ENCODE data around the gene OR8D2. TPM values are rescaled to one million over a fixed set of nuclear protein-coding genes. Genes with fewer than 3 reads are reported as not detected.

The OR8D2 gene, protein sequence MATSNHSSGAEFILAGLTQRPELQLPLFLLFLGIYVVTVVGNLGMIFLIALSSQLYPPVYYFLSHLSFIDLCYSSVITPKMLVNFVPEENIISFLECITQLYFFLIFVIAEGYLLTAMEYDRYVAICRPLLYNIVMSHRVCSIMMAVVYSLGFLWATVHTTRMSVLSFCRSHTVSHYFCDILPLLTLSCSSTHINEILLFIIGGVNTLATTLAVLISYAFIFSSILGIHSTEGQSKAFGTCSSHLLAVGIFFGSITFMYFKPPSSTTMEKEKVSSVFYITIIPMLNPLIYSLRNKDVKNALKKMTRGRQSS
- not detected in 2 replicates for total RNA-seq

GRCh38 chr11:124320097-124320496, at the start of gene OR8D2:
TSS of gene OR8D2 (minus strand) at chr11:124320197. CDS start at chr11:124320197, 0 bp downstream.

DNA sequence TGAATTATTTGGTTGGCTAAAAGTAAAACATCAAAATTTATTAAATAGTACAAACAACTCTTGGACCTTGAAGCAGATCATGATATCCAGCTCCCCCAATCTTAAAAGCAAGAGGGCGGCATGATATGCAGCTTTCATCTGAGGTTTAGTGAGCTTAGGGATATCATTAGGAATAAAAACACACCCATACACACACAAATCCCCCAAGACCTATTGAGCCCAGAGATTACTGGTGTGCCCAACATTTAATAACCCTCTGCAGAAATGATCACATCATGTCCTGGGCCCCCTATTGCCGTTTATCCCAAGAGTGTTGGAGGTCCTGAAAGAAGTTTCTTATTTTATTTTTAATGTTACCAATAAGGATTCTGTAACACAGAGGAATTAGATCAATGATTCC, 6.1 kb downstream of the OR8D2 start, which contains the start of gene OR8D1:
Gene OR8D1, minus strand, starts transcription at position 101 of the 400 bp plus-strand sequence. CDS start 3,183 bp downstream, outside the sequence.

Other genes starting within 250 kb of the OR8D2 start
- 4.7 and 9.9 TPM in 2 replicates for gene VWA5A, start 204.7 kb downstream of the OR8D2 start, total RNA-seq
- not detected in 2 replicates for gene OR10D3, start 136.9 kb downstream of the OR8D2 start, total RNA-seq
- gene OR8G1, start 79.1 kb downstream of the OR8D2 start, total RNA-seq = not detected in 2 replicates
- not detected in 2 replicates for gene OR8G5, start 63.8 kb downstream of the OR8D2 start, total RNA-seq
- gene OR8D1, start 6.2 kb downstream of the OR8D2 start, total RNA-seq = not detected in 2 replicates
- gene OR8B2, start 64.3 kb upstream of the OR8D2 start, total RNA-seq = not detected in 2 replicates
- not detected in 2 replicates for gene OR8B3, start 78.8 kb upstream of the OR8D2 start, total RNA-seq
- not detected in 2 replicates for gene OR8B4, start 104.7 kb upstream of the OR8D2 start, total RNA-seq
- not detected in 2 replicates for gene OR8B8, start 125.5 kb upstream of the OR8D2 start, total RNA-seq
- not detected in 2 replicates for gene OR8B12, start 223.5 kb upstream of the OR8D2 start, total RNA-seq
- not detected in 2 replicates for gene OR8A1, start 249.8 kb upstream of the OR8D2 start, total RNA-seq

Measured in subcutaneous preadipocyte (primary cell).